Endothelial cell (in vitro differentiated cells): ENCODE data around the gene RAB33B. TPM values are rescaled to one million over a fixed set of nuclear protein-coding genes. Genes with fewer than 3 reads are reported as not detected.

ENCODE experiments used
- DNase-seq: peaks from one replicate; pipeline ENCODE4 v3.0.0; 2021; ENCODE audit warnings: low spot score
- H3K27ac Mint-ChIP-seq: one replicate; pipeline ENCODE4 v1.8.0; 2021; ENCODE audit warnings: mixed read lengths, inconsistent platforms; ENCODE audit not compliant: unreplicated experiment
- H3K27me3 Mint-ChIP-seq: one replicate; pipeline ENCODE4 v1.8.0; 2021; ENCODE audit warnings: mild to moderate bottlenecking, moderate library complexity, mixed read lengths, inconsistent platforms; ENCODE audit not compliant: unreplicated experiment
- H3K36me3 Mint-ChIP-seq: one replicate; pipeline ENCODE4 v1.8.0; 2021; ENCODE audit warnings: mild to moderate bottlenecking, low read depth, mixed read lengths, inconsistent platforms; ENCODE audit not compliant: unreplicated experiment
- H3K4me1 Mint-ChIP-seq: one replicate; pipeline ENCODE4 v1.8.0; 2021; ENCODE audit warnings: mild to moderate bottlenecking, mixed read lengths, inconsistent platforms; ENCODE audit not compliant: unreplicated experiment
- H3K4me3 Mint-ChIP-seq: one replicate; pipeline ENCODE4 v1.8.0; 2021; ENCODE audit warnings: mild to moderate bottlenecking, mixed read lengths, inconsistent platforms; ENCODE audit not compliant: unreplicated experiment
- H3K9me3 Mint-ChIP-seq: one replicate; pipeline ENCODE4 v1.8.0; 2021; ENCODE audit warnings: mixed read lengths, inconsistent platforms; ENCODE audit not compliant: unreplicated experiment
- total RNA-seq: library from RNA; stranded (reverse); fragmentation: NEBNext Ultra II Directional; extraction: Animal tissue kit (Norgen Biotek cat#: 25700); gene quantifications from one replicate; pipeline ENCODE4 v1.2.1, GENCODE V29; 2021; ENCODE audit not compliant: unreplicated experiment
- TF ChIP-seq, protein P1 (sequence below): fragments of 200-600 bp; sonication (generic); IDR thresholded peaks from one replicate; pipeline ENCODE4 v1.5.0; 2021; ENCODE audit warnings: antibody characterized with exemption; ENCODE audit not compliant: unreplicated experiment

Gene RAB33B
- total RNA-seq, 1 donor from 2014 or later, result 11.4 TPM

DNA sequence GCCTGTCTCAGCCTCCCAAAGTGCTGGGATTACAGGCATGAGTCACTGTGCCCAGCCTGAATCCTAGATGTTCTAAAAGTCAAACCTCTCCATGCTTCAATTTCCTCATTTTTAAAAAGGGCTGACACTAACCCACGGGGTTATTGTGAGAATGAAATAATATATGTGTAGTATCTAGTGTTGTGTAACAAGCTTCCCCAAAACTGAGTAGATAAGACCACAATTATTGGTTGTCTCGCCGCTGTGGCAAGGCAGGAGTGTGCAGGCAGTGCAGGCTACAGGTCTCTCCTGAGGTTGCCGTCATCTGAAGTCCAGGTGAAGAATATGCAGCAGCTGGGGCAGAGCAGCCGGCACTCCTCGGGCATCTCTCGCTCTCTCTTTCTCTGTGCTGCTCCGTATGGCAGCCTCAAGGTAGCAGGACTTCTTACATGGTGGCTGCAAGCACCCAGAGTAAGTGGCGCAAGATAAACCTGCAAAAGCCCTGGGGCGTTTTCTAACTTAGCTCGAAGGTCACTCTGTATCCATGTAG, 30.9 kb downstream of the RAB33B start:
- TF ChIP-seq, protein P1, sequence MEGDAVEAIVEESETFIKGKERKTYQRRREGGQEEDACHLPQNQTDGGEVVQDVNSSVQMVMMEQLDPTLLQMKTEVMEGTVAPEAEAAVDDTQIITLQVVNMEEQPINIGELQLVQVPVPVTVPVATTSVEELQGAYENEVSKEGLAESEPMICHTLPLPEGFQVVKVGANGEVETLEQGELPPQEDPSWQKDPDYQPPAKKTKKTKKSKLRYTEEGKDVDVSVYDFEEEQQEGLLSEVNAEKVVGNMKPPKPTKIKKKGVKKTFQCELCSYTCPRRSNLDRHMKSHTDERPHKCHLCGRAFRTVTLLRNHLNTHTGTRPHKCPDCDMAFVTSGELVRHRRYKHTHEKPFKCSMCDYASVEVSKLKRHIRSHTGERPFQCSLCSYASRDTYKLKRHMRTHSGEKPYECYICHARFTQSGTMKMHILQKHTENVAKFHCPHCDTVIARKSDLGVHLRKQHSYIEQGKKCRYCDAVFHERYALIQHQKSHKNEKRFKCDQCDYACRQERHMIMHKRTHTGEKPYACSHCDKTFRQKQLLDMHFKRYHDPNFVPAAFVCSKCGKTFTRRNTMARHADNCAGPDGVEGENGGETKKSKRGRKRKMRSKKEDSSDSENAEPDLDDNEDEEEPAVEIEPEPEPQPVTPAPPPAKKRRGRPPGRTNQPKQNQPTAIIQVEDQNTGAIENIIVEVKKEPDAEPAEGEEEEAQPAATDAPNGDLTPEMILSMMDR, result no peak
- Mint-ChIP-seq H3K4me1 (peaks cover 5% of the 10 kb centered on the region), H3K27me3 (peaks cover 7% of the 10 kb centered on the region), H3K36me3 (no peaks in the 10 kb centered on the region), H3K27ac (peak overlapping the region; percentile 7), H3K9me3 (no peaks in the 10 kb centered on the region), H3K4me3 (no peak overlapping the region)
- no peak for DNase-seq

DNA sequence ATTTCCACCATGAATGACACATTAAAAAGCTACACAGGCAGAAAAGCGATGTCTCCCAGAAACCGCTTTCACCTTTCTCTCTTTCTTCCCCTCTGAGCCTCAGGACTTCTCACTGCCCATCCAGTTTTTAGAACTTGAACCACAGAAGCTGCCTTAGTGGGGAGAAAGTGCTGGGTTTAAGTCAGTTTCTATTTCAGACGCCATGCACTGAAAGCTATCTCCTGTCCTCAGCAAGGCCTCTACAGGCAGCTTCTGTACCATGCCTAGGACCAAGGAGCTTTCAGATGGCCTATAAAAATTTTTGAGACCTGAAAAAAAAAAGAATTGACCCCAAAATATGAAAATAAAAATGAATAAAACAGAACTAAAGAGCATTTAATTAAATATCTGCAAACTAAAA, 34.5 kb downstream of the RAB33B start:
- Mint-ChIP-seq H3K4me1 (no peaks in the 10 kb centered on the region), H3K4me3 (no peak overlapping the region), H3K36me3 (no peaks in the 10 kb centered on the region), H3K27ac (no peak overlapping the region), H3K27me3 (peaks cover 4% of the 10 kb centered on the region), H3K9me3 (no peaks in the 10 kb centered on the region)
- TF ChIP-seq, protein P1, result no peak
- DNase-seq, result no peak

DNA sequence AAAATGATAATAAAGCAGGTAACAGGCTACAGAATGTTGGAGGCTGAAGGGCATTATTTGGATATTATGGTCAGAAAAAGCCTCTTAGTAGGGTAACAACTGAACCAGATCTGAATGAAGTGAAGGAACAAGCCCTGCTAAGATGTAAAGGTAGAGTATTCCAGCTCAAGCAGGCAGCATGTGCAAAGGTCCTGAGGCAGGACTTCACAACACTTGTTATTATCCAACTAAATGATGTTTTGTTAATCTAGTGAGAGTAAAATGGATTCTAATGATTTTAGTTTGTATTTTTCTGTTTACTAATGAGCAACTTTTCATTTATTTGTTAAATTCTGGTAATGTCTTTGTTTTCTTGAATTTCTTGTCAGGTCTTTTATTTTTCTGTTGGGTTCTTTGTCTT, 35.7 kb downstream of the RAB33B start:
- H3K4me3 Mint-ChIP-seq, result no peak overlapping the region
- H3K36me3 Mint-ChIP-seq, result no peaks in the 10 kb centered on the region
- no peak for DNase-seq
- TF ChIP-seq, protein P1, result no peak
- no peak overlapping the region for H3K27ac Mint-ChIP-seq
- no peaks in the 10 kb centered on the region for H3K9me3 Mint-ChIP-seq
- H3K4me1 Mint-ChIP-seq, result no peaks in the 10 kb centered on the region
- H3K27me3 Mint-ChIP-seq, result peaks cover 4% of the 10 kb centered on the region

DNA sequence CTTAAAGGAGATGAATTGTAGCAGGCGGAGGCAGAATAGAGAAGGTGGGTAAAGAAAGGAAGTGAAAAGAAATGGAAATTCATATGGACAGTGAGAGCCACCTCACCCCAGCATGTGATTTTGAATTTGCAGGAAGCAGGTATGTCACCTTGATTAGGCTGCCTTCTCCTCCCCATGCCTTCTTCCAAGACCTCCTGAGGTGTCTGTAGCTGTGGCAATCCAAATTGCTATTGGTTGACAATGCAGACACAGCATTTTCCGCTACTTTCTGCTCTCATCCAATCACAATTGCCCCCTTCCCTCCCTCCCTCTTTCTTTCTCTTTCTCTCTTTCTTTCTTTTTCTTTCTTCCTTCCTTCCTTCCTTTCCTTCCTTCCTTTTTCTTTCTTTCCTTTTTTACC, 38.5 kb downstream of the RAB33B start:
- DNase-seq, result no peak
- Mint-ChIP-seq H3K27me3 (peaks cover 2% of the 10 kb centered on the region), H3K4me3 (no peak overlapping the region), H3K36me3 (no peaks in the 10 kb centered on the region), H3K27ac (no peak overlapping the region), H3K4me1 (peaks cover 4% of the 10 kb centered on the region), H3K9me3 (no peaks in the 10 kb centered on the region)
- TF ChIP-seq, protein P1, result no peak

DNA sequence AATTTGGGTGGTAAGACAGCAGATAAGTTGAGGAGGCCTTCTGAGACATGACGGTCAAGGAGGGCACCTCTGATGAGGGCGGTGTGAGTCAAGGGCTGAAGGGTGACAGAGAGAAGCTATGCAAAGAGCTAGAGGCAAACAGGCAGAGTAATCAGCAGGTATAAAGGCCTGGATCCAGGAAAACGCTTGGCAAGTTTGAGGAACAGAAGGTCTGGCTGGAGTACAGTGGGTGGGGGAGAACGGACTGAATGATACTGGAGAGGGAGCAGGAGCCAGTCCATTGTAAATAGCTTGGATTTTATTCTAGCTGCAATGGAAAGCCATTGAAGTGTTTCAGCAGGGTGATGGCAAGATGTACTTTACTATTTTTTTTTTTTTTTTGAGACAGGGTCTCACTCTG, 39.3 kb downstream of the RAB33B start:
- H3K4me3 Mint-ChIP-seq, result no peak overlapping the region
- TF ChIP-seq, protein P1, result no peak
- H3K27ac Mint-ChIP-seq, result no peak overlapping the region
- no peaks in the 10 kb centered on the region for H3K9me3 Mint-ChIP-seq
- peaks cover 2% of the 10 kb centered on the region for H3K27me3 Mint-ChIP-seq
- no peak for DNase-seq
- H3K36me3 Mint-ChIP-seq, result no peaks in the 10 kb centered on the region
- peaks cover 4% of the 10 kb centered on the region for H3K4me1 Mint-ChIP-seq
